PC-3 (cell line): ENCODE measurements around the gene IL1RAPL2. TPM values are rescaled to one million over a fixed set of nuclear protein-coding genes. Genes with fewer than 3 reads are reported as not detected.
A peak's percentile ranks its signal among the peaks of the same experiment; 100 is the strongest.

ENCODE experiments used
- ATAC-seq: fragments of 200-7000 bp; cut with Tn5 transposase; 2 replicates; pipeline ENCODE4 v1.9.1; 2020; ENCODE audit warnings: mild to moderate bottlenecking, moderate library complexity
- BruUV-seq: library from RNA; stranded (reverse); fragments of 400-500 nt; replicated peaks from 2 replicates; lab custom pipeline; 2021; lab: Mats Ljungman, UMichigan
- CTCF ChIA-PET: fragments of 300-600 bp; sonication (Branson Sonifier 250); formaldehyde crosslinking; loops from one replicate; lab custom pipeline; 2022; ENCODE audit warnings: antibody characterized with exemption; lab: Charles Lee
- POLR2A ChIA-PET: fragments of 300-600 bp; sonication (Branson Sonifier 250); formaldehyde crosslinking; loops from one replicate; lab custom pipeline; 2022; ENCODE audit warnings: antibody characterized with exemption; ENCODE audit not compliant: unreplicated experiment; lab: Charles Lee
- DNase-seq: peaks from one replicate; pipeline ENCODE4 v3.0.0-alpha.2; 2015
- H2AFZ ChIP-seq: fragments of 300-600 bp; sonication (generic); 2 replicates; pipeline ENCODE4 v1.6.0; 2016; ENCODE audit warnings: antibody characterized with exemption, low read length
- H3F3A ChIP-seq: fragments of 300-600 bp; sonication (generic); one replicate; pipeline ENCODE4 v1.6.0; 2017; ENCODE audit warnings: antibody characterized with exemption, low read length, control low read depth, mild to moderate bottlenecking; ENCODE audit not compliant: unreplicated experiment
- H3K27ac ChIP-seq: fragments of 300-600 bp; sonication (generic); 2 replicates; pipeline ENCODE4 v1.5.1; 2016; ENCODE audit warnings: mild to moderate bottlenecking, low read length
- H3K27me3 ChIP-seq: fragments of 300-600 bp; sonication (generic); 2 replicates; pipeline ENCODE4 v1.6.1; 2016; ENCODE audit warnings: low read length, mixed read lengths
- H3K36me3 ChIP-seq: fragments of 300-600 bp; sonication (generic); 2 replicates; pipeline ENCODE4 v1.6.1; 2016; ENCODE audit warnings: low read depth, mixed run types, low read length, mixed read lengths
- H3K4me1 ChIP-seq: fragments of 300-600 bp; sonication (generic); 2 replicates; pipeline ENCODE4 v1.5.1; 2016; ENCODE audit warnings: low read length; ENCODE audit not compliant: insufficient read depth
- H3K4me2 ChIP-seq: fragments of 300-600 bp; sonication (generic); 2 replicates; pipeline ENCODE4 v1.6.0; 2016; ENCODE audit warnings: low read length
- H3K4me3 ChIP-seq: fragments of 300-600 bp; sonication (generic); 2 replicates; pipeline ENCODE4 v1.5.1; 2016; ENCODE audit warnings: mild to moderate bottlenecking, low read length, mixed read lengths
- H3K79me2 ChIP-seq: fragments of 300-600 bp; sonication (generic); 2 replicates; pipeline ENCODE4 v1.6.1; 2017; ENCODE audit warnings: low read length, mixed read lengths
- H3K9ac ChIP-seq: fragments of 300-600 bp; sonication (generic); 2 replicates; pipeline ENCODE4 v1.6.0; 2016; ENCODE audit warnings: mild to moderate bottlenecking, low read length
- H3K9me2 ChIP-seq: fragments of 300-600 bp; sonication (generic); replicated peaks from 2 replicates; pipeline ENCODE4 v1.6.1; 2016; ENCODE audit warnings: mixed run types, low read length, mixed read lengths
- H3K9me3 ChIP-seq: fragments of 300-600 bp; sonication (generic); 2 replicates; pipeline ENCODE4 v1.6.1; 2016; ENCODE audit warnings: low read length, mixed read lengths
- H4K20me1 ChIP-seq: fragments of 300-600 bp; sonication (generic); 2 replicates; pipeline ENCODE4 v1.6.1; 2016; ENCODE audit warnings: low read length, mixed read lengths
- CTCF ChIP-seq: fragments of 300-600 bp; sonication (generic); conservative IDR thresholded peaks from 2 replicates; pipeline ENCODE4 v1.5.1; 2017; ENCODE audit warnings: antibody characterized with exemption, low read depth, mild to moderate bottlenecking, low read length
- EZH2 ChIP-seq: fragments of 300-600 bp; sonication (generic); IDR thresholded peaks from one replicate; pipeline ENCODE4 v1.6.1; 2017; ENCODE audit warnings: antibody characterized with exemption, mild to moderate bottlenecking, low read length; ENCODE audit not compliant: unreplicated experiment
- EZH2phosphoT487 ChIP-seq: fragments of 300-600 bp; sonication (generic); IDR thresholded peaks from 2 replicates; pipeline ENCODE4 v1.6.1; 2018; ENCODE audit warnings: mild to moderate bottlenecking, antibody characterized with exemption, low read length, borderline replicate concordance
- intact Hi-C: fragments of 100-400 bp; cut with micrococcal nuclease; formaldehyde crosslinking; loops from 2 replicates; pipeline ENCODE4 v1.9.0; 2023
- total RNA-seq: library from RNA; depleted of rRNA; stranded (reverse); fragments of >200 nt; gene quantifications from 2 replicates; pipeline ENCODE4 v1.2.3, GENCODE V29; 2014

The IL1RAPL2 gene
- total RNA-seq, 1 experiment from 2014 or later: 0.62 TPM

DNA sequence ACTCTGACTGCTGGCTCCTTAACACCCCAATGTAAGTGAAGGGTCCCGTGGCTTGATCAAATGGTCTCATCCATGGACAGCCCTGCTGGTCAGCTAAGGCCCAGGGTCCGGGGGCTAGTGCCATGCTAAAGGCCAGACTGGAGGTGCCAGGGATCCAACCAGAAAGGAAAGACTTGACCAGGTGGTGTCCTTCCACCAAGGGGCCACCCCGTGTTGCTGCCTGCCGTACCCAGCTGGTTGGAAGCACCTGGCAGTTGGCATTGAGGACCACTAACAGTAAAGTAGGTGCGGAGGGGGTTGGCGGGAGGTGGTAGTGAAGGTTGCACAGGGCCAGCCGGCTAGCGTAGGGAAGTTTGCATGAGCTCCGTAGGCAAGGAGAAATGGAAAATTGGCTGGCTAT, 1.7 kb upstream of the IL1RAPL2 start:
- ChIA-PET CTCF (no interaction called here), POLR2A (no interaction called here)
- Histone ChIP-seq H3K9me3 (no peaks in the 10 kb centered on the region), H3K27me3 (peaks cover 17% of the 10 kb centered on the region), H3K9ac (no peak overlapping the region), H3K36me3 (no peaks in the 10 kb centered on the region), H3K4me2 (no peak overlapping the region), H3K9me2 (no peaks in the 10 kb centered on the region), H3K4me1 (no peaks in the 10 kb centered on the region), H3K79me2 (no peaks in the 10 kb centered on the region), H2AFZ (no peak overlapping the region), H3F3A (no peaks in the 10 kb centered on the region), H3K4me3 (no peak overlapping the region), H4K20me1 (no peaks in the 10 kb centered on the region), H3K27ac (no peak overlapping the region)
- BruUV-seq: no TSS peak
- TF ChIP-seq EZH2: no peak
- no peak for TF ChIP-seq EZH2phosphoT487
- no peak for TF ChIP-seq CTCF
- ATAC-seq (no peak), DNase-seq (no peak)
- intact Hi-C loops: no loop called here

DNA sequence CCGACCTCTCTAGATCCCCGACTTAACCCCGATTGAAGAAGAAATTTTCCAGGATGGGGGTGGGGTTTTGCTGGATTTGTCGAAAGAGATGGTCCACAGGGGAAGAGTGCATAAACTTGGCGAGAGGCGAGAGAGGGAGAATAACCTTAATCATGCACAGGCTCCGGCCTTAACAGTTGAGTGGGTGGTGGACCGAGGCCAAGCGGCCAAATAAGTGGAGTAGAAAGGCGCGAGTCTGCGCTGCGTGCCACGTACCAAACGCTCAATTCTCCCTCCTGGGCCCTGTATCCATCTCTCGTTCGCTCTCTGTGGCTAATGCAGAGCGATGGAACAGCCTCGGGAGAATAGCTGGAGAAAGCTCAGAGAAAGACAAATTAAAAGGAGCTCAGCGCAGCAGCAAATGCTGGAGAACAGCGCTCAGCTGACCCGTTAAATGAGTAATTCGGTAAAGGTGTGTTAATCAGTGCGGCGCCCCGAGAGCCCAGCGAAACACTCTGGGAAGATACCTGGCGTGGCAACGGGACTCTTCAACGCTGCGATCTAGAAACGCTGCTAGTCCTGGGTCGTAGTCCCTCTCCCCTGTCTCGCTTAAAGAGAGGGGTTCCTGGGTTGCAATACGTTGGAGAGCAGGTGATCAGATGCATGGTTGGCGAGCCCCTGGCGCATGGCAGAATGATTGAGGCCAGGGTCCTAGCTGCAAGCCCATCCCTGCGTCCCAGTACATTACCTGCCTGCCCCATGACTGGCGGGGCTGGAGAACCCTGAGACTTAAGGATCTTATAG, 887 bp upstream of the IL1RAPL2 start:
- Histone ChIP-seq H2AFZ (peak overlapping the region; percentile 89), H3K27ac (no peak overlapping the region), H3K9me3 (no peaks in the 10 kb centered on the region), H3K9ac (no peak overlapping the region), H3F3A (no peaks in the 10 kb centered on the region), H3K4me3 (peak overlapping the region; percentile 80), H3K36me3 (no peaks in the 10 kb centered on the region), H3K4me2 (peak overlapping the region; percentile 90), H4K20me1 (no peaks in the 10 kb centered on the region), H3K9me2 (no peaks in the 10 kb centered on the region), H3K4me1 (no peaks in the 10 kb centered on the region), H3K27me3 (peaks cover 17% of the 10 kb centered on the region), H3K79me2 (no peaks in the 10 kb centered on the region)
- BruUV-seq: no TSS peak
- no peak for TF ChIP-seq EZH2
- TF ChIP-seq CTCF: no peak
- no peak for TF ChIP-seq EZH2phosphoT487
- DNase-seq (no peak), ATAC-seq (peak; percentile 4; the same call in 1 of the 2 replicates)
- ChIA-PET POLR2A (no interaction called here), CTCF (interaction anchor here (0.7 to 1.4 kb wide), 3 partner anchors 53 to 290 kb away, joined by 3 to 7 read pairs (median 6); no protein-coding TSS in a partner anchor)
- intact Hi-C loops: loop anchor here (5.0 kb wide), 4 partner anchors 82 to 627 kb away; no protein-coding TSS in a partner anchor
